Muscle layer of colon (tissue), 2 donors: Measurements from ENCODE around the gene ACACA.

ENCODE experiments used
- H3K27ac ChIP-seq: one replicate; pipeline ENCODE4 v1.7.0; 2013; ENCODE audit warnings: low read depth, mild to moderate bottlenecking, low read length, moderate library complexity
- H3K27me3 ChIP-seq, 2 donors: one replicate each; pipeline ENCODE4 v1.7.0; 2013; ENCODE audit warnings: low read length in 2 of 2, mild to moderate bottlenecking in 2 of 2; ENCODE audit not compliant: insufficient read depth in 2 of 2, control insufficient read depth in 1 of 2
- H3K36me3 ChIP-seq: one replicate; pipeline ENCODE4 v1.7.0; 2013; ENCODE audit warnings: mild to moderate bottlenecking, low read length; ENCODE audit not compliant: insufficient read depth
- H3K4me1 ChIP-seq: one replicate; pipeline ENCODE4 v1.7.0; 2013; ENCODE audit warnings: mild to moderate bottlenecking, low read length; ENCODE audit not compliant: insufficient read depth
- H3K4me3 ChIP-seq, 2 donors: one replicate each; pipeline ENCODE4 v1.7.0; 2013; ENCODE audit warnings: low read length in 2 of 2, low read depth in 1 of 2, mild to moderate bottlenecking in 1 of 2, moderate library complexity in 1 of 2
- H3K9ac ChIP-seq: one replicate; pipeline ENCODE4 v1.7.0; 2013; ENCODE audit warnings: low read length
- H3K9me3 ChIP-seq: one replicate; pipeline ENCODE4 v1.7.0; 2013; ENCODE audit warnings: mild to moderate bottlenecking, low read length
- donor health status: abdominal sarcoma.
- donor health status: Adenocarcinoma of cecum.

The ACACA gene

DNA sequence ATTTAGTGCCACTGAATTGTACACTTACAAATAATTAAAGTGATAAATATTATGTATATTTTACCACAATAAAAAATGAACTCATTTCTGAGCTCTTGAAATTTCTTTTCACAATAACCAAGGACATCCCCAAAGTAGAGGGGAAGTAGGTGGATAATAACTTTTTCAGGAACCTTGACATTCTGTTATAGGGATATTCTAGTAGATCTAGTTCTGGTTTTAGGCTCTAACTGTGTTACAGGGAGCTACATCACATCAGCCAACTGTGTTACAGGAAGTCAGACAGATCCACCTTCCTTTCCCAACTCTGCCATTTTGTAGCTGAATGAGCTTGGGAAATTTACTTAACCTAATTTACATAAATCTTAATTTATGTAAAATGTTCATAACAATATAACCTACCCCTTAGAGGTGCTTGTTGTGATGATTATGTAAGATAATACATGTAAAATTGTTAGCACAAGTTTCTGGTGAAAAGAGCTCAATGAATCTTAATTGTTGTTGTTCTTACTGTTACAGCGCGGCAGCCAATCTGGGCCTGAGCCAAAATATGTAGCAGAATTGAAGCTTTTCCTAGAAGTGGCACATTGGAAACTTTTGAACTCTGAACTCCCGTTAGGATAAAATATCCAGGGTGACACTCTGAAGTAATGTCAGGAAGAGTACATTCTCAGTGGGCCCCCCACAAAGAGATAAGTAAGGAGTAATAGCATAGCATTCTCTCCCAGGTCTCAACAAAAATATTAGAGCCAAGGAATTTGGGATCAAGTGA lies 288.1 kb downstream of the ACACA start:
- Histone ChIP-seq H3K27ac (no peak overlapping the region), H3K4me3 (no peak overlapping the region), H3K27me3 (no peaks in the 10 kb centered on the region), H3K4me1 (no peaks in the 10 kb centered on the region), H3K9ac (no peak overlapping the region), H3K9me3 (no peaks in the 10 kb centered on the region), H3K36me3 (peaks cover 16% of the 10 kb centered on the region)

DNA sequence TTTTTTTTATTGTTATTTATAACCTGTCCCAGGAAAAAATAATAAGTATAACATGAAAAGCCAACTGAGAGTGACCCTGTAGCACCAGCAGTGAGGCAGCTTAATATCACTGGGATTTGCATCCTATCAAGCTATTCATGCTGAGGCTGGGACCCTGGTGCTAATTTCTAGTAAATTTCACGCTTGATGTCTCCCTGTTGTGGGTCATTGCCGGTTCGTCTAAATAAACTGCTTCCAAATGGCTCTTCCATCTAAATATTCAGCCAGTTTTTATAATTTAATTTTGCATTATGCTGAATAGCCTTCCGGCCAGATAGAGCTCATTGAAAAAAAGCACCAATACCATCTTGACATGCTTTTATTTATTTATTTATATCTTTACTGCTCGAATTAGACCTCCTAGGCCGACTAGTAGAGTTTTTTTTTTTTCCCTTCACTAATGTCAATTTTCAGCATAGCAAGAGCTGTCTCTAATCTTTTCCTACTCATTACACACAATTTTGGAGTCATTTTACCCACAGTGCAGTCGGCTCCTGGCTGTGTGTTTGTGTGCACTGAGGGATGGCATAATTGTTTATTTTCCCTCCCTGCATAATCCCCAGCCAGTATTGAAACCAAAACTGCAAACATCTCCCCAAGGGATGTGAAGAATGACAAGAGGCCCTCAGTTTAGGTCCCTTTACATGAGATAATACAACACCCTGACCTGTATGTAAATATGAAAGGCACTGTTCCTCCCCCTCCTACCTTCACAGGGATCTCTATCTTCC lies 289.1 kb downstream of the ACACA start:
- Histone ChIP-seq H3K4me3 (no peak overlapping the region), H3K9ac (no peak overlapping the region), H3K9me3 (no peaks in the 10 kb centered on the region), H3K36me3 (peaks cover 16% of the 10 kb centered on the region), H3K4me1 (no peaks in the 10 kb centered on the region), H3K27me3 (no peaks in the 10 kb centered on the region), H3K27ac (no peak overlapping the region)

DNA sequence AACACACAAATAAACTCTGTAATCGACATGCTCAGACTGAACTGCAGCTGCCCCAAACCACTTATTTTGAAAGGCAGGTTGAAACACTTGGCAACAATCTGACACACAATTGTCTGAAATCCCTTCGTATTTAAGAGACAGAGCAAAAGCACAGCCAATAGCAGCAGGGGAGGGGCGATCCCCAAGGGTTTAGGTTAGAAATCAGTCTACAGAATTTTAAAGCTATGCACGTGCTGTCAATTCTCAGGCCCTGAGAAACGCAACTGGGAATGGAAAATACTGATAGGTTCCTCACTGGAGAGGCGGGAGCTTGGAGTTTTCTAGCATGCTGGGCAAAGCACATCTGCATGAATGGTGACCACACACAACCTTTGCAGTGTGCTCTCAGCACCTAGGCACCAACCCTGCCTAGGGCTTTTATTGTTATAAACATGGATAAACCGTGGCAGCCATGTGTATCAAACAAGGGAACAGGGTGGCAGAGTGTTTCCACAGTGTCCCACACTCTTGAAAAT lies 289.9 kb downstream of the ACACA start:
- Histone ChIP-seq H3K9me3 (no peaks in the 10 kb centered on the region), H3K9ac (no peak overlapping the region), H3K4me3 (no peak overlapping the region), H3K27ac (no peak overlapping the region), H3K36me3 (peaks cover 13% of the 10 kb centered on the region), H3K27me3 (no peaks in the 10 kb centered on the region), H3K4me1 (no peaks in the 10 kb centered on the region)

DNA sequence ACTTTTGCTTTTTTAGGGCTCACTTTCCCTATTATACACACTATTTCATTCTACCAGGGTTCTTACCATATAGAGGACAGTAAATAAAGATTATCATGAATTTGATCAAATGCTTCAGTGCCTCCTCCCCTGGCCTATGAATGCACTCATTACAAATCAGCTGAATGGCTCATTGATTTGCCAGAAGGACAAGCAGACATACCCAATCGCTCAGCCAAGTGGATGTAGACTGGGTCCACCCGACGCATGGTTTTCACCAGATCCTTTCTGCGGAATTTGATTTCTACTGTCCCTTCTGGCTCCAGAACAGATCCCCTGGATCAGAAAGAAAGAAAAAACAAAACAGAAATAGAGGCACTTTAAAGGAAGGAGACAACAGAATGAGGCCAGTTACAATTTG lies 295.3 kb downstream of the ACACA start:
- Histone ChIP-seq H3K4me1 (peaks cover 9% of the 10 kb centered on the region), H3K36me3 (peaks cover 16% of the 10 kb centered on the region), H3K27ac (no peak overlapping the region), H3K9ac (no peak overlapping the region), H3K27me3 (no peaks in the 10 kb centered on the region), H3K4me3 (no peak overlapping the region), H3K9me3 (no peaks in the 10 kb centered on the region)

DNA sequence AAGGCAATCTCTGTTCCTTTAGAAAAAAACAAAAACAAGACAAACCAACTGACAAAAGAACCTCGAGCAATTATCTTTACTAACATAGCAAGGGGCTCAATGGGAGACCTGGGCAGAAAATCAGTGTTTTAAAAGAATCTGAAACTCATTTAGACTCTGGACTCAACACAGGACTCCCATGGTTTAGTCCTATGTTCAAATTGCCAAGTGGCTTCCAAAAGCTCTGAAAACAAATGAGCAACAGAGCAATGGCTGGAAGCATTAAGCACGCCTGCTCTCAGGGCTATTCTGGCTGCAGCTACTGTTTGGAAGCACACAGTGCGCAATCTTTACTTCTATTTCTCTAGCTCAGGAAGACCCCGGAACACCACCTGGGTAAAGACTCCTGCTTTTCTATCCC lies 295.9 kb downstream of the ACACA start:
- Histone ChIP-seq H3K27ac (no peak overlapping the region), H3K27me3 (no peaks in the 10 kb centered on the region), H3K36me3 (peaks cover 16% of the 10 kb centered on the region), H3K9ac (no peak overlapping the region), H3K9me3 (no peaks in the 10 kb centered on the region), H3K4me3 (no peak overlapping the region), H3K4me1 (peaks cover 9% of the 10 kb centered on the region)

DNA sequence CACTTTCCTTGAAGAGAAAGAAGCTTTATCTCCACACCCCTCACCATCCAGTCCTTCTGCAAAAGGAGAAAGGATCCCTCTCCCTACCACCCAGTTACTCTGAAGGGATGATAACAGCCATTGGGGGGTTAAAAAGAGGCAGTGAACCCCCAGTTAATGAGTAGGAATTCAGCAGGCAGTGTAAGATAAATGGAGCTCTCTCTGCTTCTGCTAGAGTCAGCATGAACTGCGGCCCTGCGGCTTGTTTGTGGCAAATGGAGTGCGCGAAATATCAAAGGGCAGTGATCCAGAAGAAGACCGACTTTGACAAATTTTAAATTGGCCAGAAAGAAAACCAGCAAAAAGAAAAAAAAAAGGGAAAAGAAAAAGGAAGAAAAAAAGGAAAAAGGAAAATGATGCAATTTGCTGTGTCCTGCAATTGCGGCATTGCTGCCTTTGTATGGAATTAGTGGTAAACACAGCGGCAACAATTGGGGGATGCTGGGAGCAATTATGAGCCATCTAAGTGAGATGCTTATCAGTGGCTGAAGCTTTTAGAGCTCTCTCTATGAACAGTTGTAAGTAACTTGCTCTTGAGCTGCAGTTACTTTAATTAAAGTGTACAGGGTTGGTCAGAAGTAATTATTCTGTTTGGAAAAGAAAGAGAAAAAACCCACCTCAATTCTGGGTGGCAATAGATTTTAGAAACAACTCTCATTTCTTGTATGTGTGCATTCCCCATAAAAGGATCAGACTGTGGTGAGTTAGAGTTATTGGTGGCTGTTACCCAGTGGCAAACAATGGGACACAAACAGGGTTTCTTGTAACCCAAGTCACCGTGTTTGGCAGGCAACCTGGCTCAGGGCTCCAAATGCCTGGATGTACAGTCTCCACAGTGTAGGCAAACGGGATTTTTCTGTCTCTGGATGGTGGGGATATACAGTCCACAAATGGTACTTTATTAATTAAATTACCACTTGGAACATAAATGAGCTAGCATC lies 296.6 kb downstream of the ACACA start:
- Histone ChIP-seq H3K9me3 (no peaks in the 10 kb centered on the region), H3K27ac (no peak overlapping the region), H3K4me1 (peaks cover 9% of the 10 kb centered on the region), H3K9ac (no peak overlapping the region), H3K4me3 (no peak overlapping the region), H3K36me3 (peaks cover 16% of the 10 kb centered on the region), H3K27me3 (no peaks in the 10 kb centered on the region)

DNA sequence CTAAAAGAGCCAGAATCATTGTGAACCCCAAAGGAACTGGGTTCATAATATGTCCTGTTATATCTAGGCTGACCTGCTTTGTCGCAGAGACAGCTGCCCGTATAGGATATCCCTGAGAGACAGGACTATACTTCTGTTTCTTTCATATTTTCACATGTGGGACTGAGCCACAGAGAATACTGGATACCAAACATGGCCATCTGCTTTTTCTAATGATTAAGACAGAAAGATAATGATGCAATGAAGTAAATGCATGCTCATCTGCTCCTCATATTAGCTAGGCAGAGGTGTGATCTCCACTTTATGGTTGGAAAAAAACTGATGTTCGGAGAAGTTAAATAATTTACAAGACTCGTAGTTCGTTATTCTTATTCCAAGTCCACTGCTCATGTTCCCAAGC lies 297.5 kb downstream of the ACACA start:
- Histone ChIP-seq H3K4me3 (no peak overlapping the region), H3K36me3 (peaks cover 16% of the 10 kb centered on the region), H3K27ac (no peak overlapping the region), H3K4me1 (peaks cover 9% of the 10 kb centered on the region), H3K9ac (no peak overlapping the region), H3K27me3 (no peaks in the 10 kb centered on the region), H3K9me3 (no peaks in the 10 kb centered on the region)

DNA sequence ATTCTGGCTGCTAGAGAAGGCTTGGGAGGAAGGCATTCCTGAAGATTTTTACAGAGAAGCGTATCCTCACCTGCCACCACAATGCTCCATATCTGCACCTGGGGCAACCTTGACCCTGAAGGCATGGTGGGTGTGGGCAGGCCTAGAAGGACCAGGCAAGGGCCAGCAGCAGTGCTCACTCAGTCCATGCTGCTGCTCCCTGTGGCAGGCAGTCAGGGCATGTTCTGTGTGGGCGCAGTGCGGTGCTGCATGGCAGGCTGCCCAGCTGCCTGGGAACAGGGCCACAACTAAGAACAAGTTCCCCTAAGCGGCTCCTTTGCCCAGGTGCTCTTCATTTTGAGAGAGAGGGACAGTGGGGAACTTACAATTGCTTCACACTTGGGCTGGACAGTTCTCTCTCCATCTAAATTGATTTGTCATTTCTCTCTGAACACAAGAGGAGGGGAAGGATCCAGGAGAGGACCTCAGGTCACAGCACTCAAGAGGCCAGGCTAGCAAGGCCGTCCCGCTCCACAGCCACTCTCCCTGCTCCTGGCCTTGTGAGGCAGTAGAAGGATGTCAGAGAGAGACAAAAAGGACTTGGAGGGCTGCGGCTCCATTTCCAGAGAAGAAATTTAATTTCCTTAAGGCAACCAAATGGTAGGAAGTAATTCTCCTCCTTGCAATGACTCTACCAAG lies 299.1 kb downstream of the ACACA start:
- H3K9me3 ChIP-seq, result no peaks in the 10 kb centered on the region
- no peak overlapping the region for H3K27ac ChIP-seq
- no peaks in the 10 kb centered on the region for H3K27me3 ChIP-seq
- H3K4me3 ChIP-seq, result no peak overlapping the region
- H3K4me1 ChIP-seq, result peaks cover 9% of the 10 kb centered on the region
- H3K9ac ChIP-seq, result no peak overlapping the region
- H3K36me3 ChIP-seq, result peaks cover 16% of the 10 kb centered on the region

DNA sequence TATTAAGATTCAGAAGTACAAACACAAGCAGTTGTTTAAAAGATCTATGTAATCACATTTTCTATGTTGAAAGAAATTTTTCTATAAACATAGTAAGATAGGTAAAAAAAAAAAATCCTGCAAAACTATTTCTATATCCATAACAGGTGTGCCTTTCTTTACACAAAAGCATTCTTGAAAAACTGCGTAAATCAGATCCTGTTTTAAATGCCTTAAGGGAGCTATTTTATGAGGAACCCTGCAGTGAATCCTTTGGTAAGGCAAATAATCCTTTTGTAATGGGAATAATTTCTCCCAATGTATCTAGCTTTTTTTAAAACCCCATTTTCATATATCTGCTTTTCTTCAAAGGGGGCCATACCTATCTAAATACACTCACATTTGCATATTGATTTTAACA lies 300.6 kb downstream of the ACACA start:
- Histone ChIP-seq H3K9me3 (no peaks in the 10 kb centered on the region), H3K27me3 (no peaks in the 10 kb centered on the region), H3K9ac (no peak overlapping the region), H3K27ac (no peak overlapping the region), H3K4me1 (peaks cover 9% of the 10 kb centered on the region), H3K4me3 (no peak overlapping the region), H3K36me3 (peaks cover 16% of the 10 kb centered on the region)

DNA sequence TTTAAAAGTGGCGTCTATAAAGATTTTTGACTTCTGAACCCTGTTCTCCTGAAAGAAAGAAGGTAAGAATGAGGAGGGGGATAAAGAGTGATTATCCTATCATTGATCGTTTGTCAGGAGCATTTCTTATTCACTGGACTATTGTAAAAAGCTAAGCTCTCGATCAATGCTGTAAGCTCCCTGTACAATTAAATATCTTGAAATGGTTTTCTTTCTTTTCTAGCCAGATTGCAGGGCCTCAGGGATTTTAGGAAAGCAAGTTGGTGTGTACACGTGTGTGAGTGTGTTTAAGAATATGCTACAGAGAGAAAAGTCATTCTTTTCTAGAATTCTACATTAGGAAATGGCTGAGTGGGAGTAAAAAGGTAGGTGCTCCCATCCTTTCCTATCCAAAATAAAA lies 303.4 kb downstream of the ACACA start:
- H3K9me3 ChIP-seq, result no peaks in the 10 kb centered on the region
- H3K36me3 ChIP-seq, result no peaks in the 10 kb centered on the region
- H3K27me3 ChIP-seq, result no peaks in the 10 kb centered on the region
- H3K9ac ChIP-seq, result no peak overlapping the region
- no peak overlapping the region for H3K27ac ChIP-seq
- peaks cover 9% of the 10 kb centered on the region for H3K4me1 ChIP-seq
- no peak overlapping the region for H3K4me3 ChIP-seq
